Ishikawa (cell line): ENCODE measurements around the gene ARVCF.

Source experiments
- CEBPB ChIP-seq: IDR thresholded peaks from 2 replicates; pipeline ENCODE4 v1.6.1; 2012
- CREB1 ChIP-seq: IDR thresholded peaks from 2 replicates; pipeline ENCODE4 v1.6.1; 2012; ENCODE audit warnings: low read depth
- EGR1 ChIP-seq: IDR thresholded peaks from 2 replicates; pipeline ENCODE4 v1.6.1; 2012
- EP300 ChIP-seq: IDR thresholded peaks from 2 replicates; pipeline ENCODE4 v1.6.1; 2012; ENCODE audit warnings: borderline replicate concordance
- FOXM1 ChIP-seq: IDR thresholded peaks from 2 replicates; pipeline ENCODE4 v1.6.1; 2012; ENCODE audit warnings: low read depth, borderline replicate concordance
- MAX ChIP-seq: IDR thresholded peaks from 2 replicates; pipeline ENCODE4 v1.6.1; 2012
- NFIC ChIP-seq: IDR thresholded peaks from 2 replicates; pipeline ENCODE4 v1.6.1; 2012
- RAD21 ChIP-seq: IDR thresholded peaks from 2 replicates; pipeline ENCODE4 v1.6.1; 2012; ENCODE audit warnings: low read depth
- REST ChIP-seq: IDR thresholded peaks from 2 replicates; pipeline ENCODE4 v1.6.1; 2012; ENCODE audit warnings: low read depth, mild to moderate bottlenecking
- TAF1 ChIP-seq: IDR thresholded peaks from 2 replicates; pipeline ENCODE4 v1.6.1; 2012; ENCODE audit warnings: low read depth, mild to moderate bottlenecking
- TCF12 ChIP-seq: IDR thresholded peaks from 2 replicates; pipeline ENCODE4 v1.6.1; 2012; ENCODE audit warnings: low read depth
- TEAD4 ChIP-seq: IDR thresholded peaks from 2 replicates; pipeline ENCODE4 v1.6.1; 2012
- USF1 ChIP-seq: IDR thresholded peaks from 2 replicates; pipeline ENCODE4 v1.6.1; 2012
- YY1 ChIP-seq: IDR thresholded peaks from 2 replicates; pipeline ENCODE4 v1.6.1; 2012; ENCODE audit warnings: low read depth
- ZBTB7A ChIP-seq: IDR thresholded peaks from 2 replicates; pipeline ENCODE4 v1.6.1; 2012; ENCODE audit warnings: low read depth

ARVCF gene

GRCh38 chr22:19957445-19957844 is 59.2 kb downstream of the ARVCF start:
- TF ChIP-seq MAX (0 out of 2 replicates have a peak, but pooled peaks have one; percentile 34), FOXM1 (no peak), ZBTB7A (no peak)

- no peak for TF ChIP-seq MAX
- no peak for TF ChIP-seq ZBTB7A
- TF ChIP-seq TEAD4 = no peak
- TF ChIP-seq NFIC = no peak
- TF ChIP-seq TAF1 = no peak
- no peak for TF ChIP-seq RAD21
Measured at GRCh38 chr22:19955241-19956128, 61.1 kb downstream of the ARVCF start.

GRCh38 chr22:19951346-19951745 is 65.3 kb downstream of the ARVCF start:
- TF ChIP-seq RAD21 = no peak
- no peak for TF ChIP-seq EP300
- no peak for TF ChIP-seq FOXM1

GRCh38 chr22:19948057-19948760 is 68.4 kb downstream of the ARVCF start:
- TF ChIP-seq EP300 = no peak
- TF ChIP-seq YY1 = no peak
- TF ChIP-seq REST = no peak
- TF ChIP-seq FOXM1 = no peak
- no peak for TF ChIP-seq MAX
- no peak for TF ChIP-seq EGR1
- no peak for TF ChIP-seq TEAD4
- TF ChIP-seq TAF1 = no peak
- TF ChIP-seq TCF12 = no peak
- no peak for TF ChIP-seq RAD21
- no peak for TF ChIP-seq CEBPB
- no peak for TF ChIP-seq ZBTB7A
- TF ChIP-seq NFIC = no peak
- no peak for TF ChIP-seq USF1
- no peak for TF ChIP-seq CREB1

- TF ChIP-seq EP300 (no peak), CEBPB (0 out of 2 replicates have a peak, but pooled peaks have one; percentile 8), RAD21 (no peak), NFIC (no peak), ZBTB7A (no peak; the same call in 1 of the 2 replicates), YY1 (no peak), FOXM1 (no peak)
Measured at GRCh38 chr22:19943082-19944026, 73.3 kb downstream of the ARVCF start.

GRCh38 chr22:19942157-19943081 is 74.2 kb downstream of the ARVCF start:
- TF ChIP-seq EP300 = no peak
- no peak for TF ChIP-seq YY1
- TF ChIP-seq TCF12 = no peak
- peak; percentile 64; the same call in 1 of the 2 replicates for TF ChIP-seq MAX
- peak; percentile 45; the same call in 1 of the 2 replicates for TF ChIP-seq ZBTB7A
